SK-N-SH (cell line): ENCODE data around the gene ADK.

Experiments
- ELF1 ChIP-seq: IDR thresholded peaks from 2 replicates; pipeline ENCODE4 v1.4.0; 2012
- EP300 ChIP-seq, 2 experiments: IDR thresholded peaks; 2 replicates each; pipeline versions ENCODE4 v1.4.0 to v1.6.1; 2012; ENCODE audit warnings: borderline replicate concordance in 1 of 2, low read depth in 1 of 2, low read length in 1 of 2
- EZH2phosphoT487 ChIP-seq: fragments of 200-600 bp; sonication (generic); IDR thresholded peaks from 2 replicates; pipeline ENCODE4 v1.6.1; 2017; ENCODE audit warnings: low read depth, mixed run types, mild to moderate bottlenecking, antibody characterized with exemption, moderate library complexity, borderline replicate concordance
- FOXJ3 ChIP-seq: sonication (generic); formaldehyde crosslinking; IDR thresholded peaks from 2 replicates; pipeline ENCODE4 v1.5.1; 2020; ENCODE audit warnings: mild to moderate bottlenecking, missing genetic modification reagents
- JUND ChIP-seq: IDR thresholded peaks from 2 replicates; pipeline ENCODE4 v1.4.0; 2012
- POLR2AphosphoS5 ChIP-seq: IDR thresholded peaks from 2 replicates; pipeline ENCODE4 v1.6.1; 2012; ENCODE audit warnings: low read depth, low read length
- RFX5 ChIP-seq: IDR thresholded peaks from 2 replicates; pipeline ENCODE4 v1.6.1; 2012; ENCODE audit warnings: mild to moderate bottlenecking, improper control_type of control experiment, low read length
- TCF12 ChIP-seq: IDR thresholded peaks from 2 replicates; pipeline ENCODE4 v1.4.0; 2012
- TF ChIP-seq, protein P1 (sequence below): fragments of 200-600 bp; sonication (generic); IDR thresholded peaks from 2 replicates; pipeline ENCODE4 v1.6.1; 2017; ENCODE audit warnings: antibody characterized with exemption, mild to moderate bottlenecking, moderate library complexity
- TF ChIP-seq, protein P2 (sequence below): fragments of 150-350 bp; IDR thresholded peaks from 2 replicates; pipeline ENCODE4 v1.6.1; 2017; ENCODE audit warnings: antibody characterized with exemption, low read length, low read depth, borderline replicate concordance

DNA sequence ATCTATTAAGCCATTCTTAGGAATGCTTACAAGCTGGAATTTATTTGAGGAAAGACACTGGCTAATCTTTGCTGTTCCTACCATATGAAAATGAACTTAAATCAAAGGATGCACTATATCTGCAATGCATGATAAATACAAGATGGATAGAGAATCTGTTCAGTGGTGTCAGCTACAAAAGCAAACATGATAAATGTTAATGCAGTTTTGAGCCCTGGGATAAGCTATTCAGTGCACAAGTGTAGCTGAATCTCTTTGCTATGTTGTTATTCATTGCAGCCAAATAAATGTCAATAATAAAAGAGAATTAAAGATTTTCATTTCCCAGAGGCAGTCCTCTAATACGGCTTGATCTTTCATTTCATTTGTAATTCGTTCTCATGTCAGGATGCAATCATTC lies 451.6 kb downstream of the ADK start:
- TF ChIP-seq POLR2AphosphoS5 (no peak), EZH2phosphoT487 (no peak), TCF12 (no peak), ELF1 (no peak), FOXJ3 (CRISPR knock-in tag) (no peak), EP300 (IDR thresholded peaks at IDR 0.05; ENCODE audit: borderline replicate concordance in 1 of 2, low read depth in 1 of 2, low read length in 1 of 2) (no peak), RFX5 (no peak), JUND (no peak)
- TF ChIP-seq, protein P1, sequence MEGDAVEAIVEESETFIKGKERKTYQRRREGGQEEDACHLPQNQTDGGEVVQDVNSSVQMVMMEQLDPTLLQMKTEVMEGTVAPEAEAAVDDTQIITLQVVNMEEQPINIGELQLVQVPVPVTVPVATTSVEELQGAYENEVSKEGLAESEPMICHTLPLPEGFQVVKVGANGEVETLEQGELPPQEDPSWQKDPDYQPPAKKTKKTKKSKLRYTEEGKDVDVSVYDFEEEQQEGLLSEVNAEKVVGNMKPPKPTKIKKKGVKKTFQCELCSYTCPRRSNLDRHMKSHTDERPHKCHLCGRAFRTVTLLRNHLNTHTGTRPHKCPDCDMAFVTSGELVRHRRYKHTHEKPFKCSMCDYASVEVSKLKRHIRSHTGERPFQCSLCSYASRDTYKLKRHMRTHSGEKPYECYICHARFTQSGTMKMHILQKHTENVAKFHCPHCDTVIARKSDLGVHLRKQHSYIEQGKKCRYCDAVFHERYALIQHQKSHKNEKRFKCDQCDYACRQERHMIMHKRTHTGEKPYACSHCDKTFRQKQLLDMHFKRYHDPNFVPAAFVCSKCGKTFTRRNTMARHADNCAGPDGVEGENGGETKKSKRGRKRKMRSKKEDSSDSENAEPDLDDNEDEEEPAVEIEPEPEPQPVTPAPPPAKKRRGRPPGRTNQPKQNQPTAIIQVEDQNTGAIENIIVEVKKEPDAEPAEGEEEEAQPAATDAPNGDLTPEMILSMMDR, result no peak
- TF ChIP-seq, protein P2, sequence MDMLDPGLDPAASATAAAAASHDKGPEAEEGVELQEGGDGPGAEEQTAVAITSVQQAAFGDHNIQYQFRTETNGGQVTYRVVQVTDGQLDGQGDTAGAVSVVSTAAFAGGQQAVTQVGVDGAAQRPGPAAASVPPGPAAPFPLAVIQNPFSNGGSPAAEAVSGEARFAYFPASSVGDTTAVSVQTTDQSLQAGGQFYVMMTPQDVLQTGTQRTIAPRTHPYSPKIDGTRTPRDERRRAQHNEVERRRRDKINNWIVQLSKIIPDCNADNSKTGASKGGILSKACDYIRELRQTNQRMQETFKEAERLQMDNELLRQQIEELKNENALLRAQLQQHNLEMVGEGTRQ, result no peak
